OCI-LY1 (cell line): Measurements from ENCODE around the gene MKNK1.

ENCODE experiments used
- EZH2 ChIP-seq: fragments of 200-600 bp; sonication (generic), shearing (Covaris generic); IDR thresholded peaks from 2 replicates; pipeline ENCODE4 v1.8.0; 2017; ENCODE audit warnings: borderline replicate concordance, mixed run types, mild to moderate bottlenecking, antibody characterized with exemption, low read length, moderate library complexity, mixed read lengths
- TF ChIP-seq, protein P1 (sequence below): fragments of 200-600 bp; sonication (generic), shearing (Covaris generic); IDR thresholded peaks from 2 replicates; pipeline ENCODE4 v1.5.1; 2017; ENCODE audit warnings: mild to moderate bottlenecking, antibody characterized with exemption, low read length, moderate library complexity, mixed read lengths

GRCh38 chr1:46532095-46532494 lies 72.0 kb downstream of the MKNK1 start:
- TF ChIP-seq, protein P1, sequence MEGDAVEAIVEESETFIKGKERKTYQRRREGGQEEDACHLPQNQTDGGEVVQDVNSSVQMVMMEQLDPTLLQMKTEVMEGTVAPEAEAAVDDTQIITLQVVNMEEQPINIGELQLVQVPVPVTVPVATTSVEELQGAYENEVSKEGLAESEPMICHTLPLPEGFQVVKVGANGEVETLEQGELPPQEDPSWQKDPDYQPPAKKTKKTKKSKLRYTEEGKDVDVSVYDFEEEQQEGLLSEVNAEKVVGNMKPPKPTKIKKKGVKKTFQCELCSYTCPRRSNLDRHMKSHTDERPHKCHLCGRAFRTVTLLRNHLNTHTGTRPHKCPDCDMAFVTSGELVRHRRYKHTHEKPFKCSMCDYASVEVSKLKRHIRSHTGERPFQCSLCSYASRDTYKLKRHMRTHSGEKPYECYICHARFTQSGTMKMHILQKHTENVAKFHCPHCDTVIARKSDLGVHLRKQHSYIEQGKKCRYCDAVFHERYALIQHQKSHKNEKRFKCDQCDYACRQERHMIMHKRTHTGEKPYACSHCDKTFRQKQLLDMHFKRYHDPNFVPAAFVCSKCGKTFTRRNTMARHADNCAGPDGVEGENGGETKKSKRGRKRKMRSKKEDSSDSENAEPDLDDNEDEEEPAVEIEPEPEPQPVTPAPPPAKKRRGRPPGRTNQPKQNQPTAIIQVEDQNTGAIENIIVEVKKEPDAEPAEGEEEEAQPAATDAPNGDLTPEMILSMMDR: no peak
- TF ChIP-seq EZH2: no peak
